CD14-positive monocyte (primary cell): ENCODE data around the gene TIMM10B. TPM values are rescaled to one million over a fixed set of nuclear protein-coding genes. Genes with fewer than 3 reads are reported as not detected.

Experiments
- DNase-seq, 3 donors: peaks; one replicate each; pipeline ENCODE4 v3.0.0-alpha.2; 2011 to 2022
- H2AFZ ChIP-seq: 2 replicates; pipeline ENCODE4 v1.6.0; 2012; ENCODE audit warnings: mild to moderate bottlenecking, low read depth, low read length, inconsistent platforms; ENCODE audit not compliant: insufficient read depth, poor library complexity, severe bottlenecking
- H3K27ac ChIP-seq, 2 donors: 1 replicate in 1 of 2; 2 replicates in 1 of 2; pipeline ENCODE4 v1.5.1; 2012 to 2013; ENCODE audit warnings: low read length in 2 of 2, control low read depth in 1 of 2, inconsistent platforms in 1 of 2, low read depth in 1 of 2, mild to moderate bottlenecking in 1 of 2
- H3K27me3 ChIP-seq, 2 donors: one replicate each; pipeline versions ENCODE4 v1.6.0 to v1.6.1; 2011 to 2013; ENCODE audit warnings: low read length in 2 of 2; ENCODE audit not compliant: control insufficient read depth in 2 of 2, insufficient read depth in 2 of 2
- H3K36me3 ChIP-seq, 2 donors: replicated peaks in 1 of 2; 1 replicate in 1 of 2; 2 replicates in 1 of 2; pipeline versions ENCODE4 v1.5.1 to v1.6.1; 2012 to 2013; ENCODE audit warnings: low read length in 2 of 2, control low read depth in 1 of 2, inconsistent platforms in 1 of 2, mild to moderate bottlenecking in 1 of 2; ENCODE audit not compliant: insufficient read depth in 2 of 2, control insufficient read depth in 1 of 2
- H3K4me1 ChIP-seq, 2 donors: 1 replicate in 1 of 2; 2 replicates in 1 of 2; pipeline versions ENCODE4 v1.5.1 to v1.6.1; 2012 to 2013; ENCODE audit warnings: low read length in 2 of 2, control low read depth in 1 of 2, inconsistent platforms in 1 of 2, mild to moderate bottlenecking in 1 of 2, moderate library complexity in 1 of 2; ENCODE audit not compliant: insufficient read depth in 2 of 2, control insufficient read depth in 1 of 2
- H3K4me2 ChIP-seq: replicated peaks from 2 replicates; pipeline ENCODE3; 2012; ENCODE audit warnings: low read length, moderate library complexity, mild to moderate bottlenecking; ENCODE audit not compliant: poor library complexity, severe bottlenecking; ENCODE audit errors: extremely low read depth
- H3K4me3 ChIP-seq, 3 experiments: fragments of 200-600 bp in 1 of 3; sonication (generic) in 1 of 3; replicated peaks in 1 of 3; 1 replicate in 2 of 3; 2 replicates in 1 of 3; pipeline ENCODE4 v1.5.1; 2011 to 2013; ENCODE audit warnings: low read length in 3 of 3, mild to moderate bottlenecking in 3 of 3, control low read depth in 2 of 3, low read depth in 2 of 3, inconsistent platforms in 1 of 3, moderate library complexity in 1 of 3
- H3K79me2 ChIP-seq: 2 replicates; pipeline ENCODE4 v1.6.0; 2012; ENCODE audit warnings: mild to moderate bottlenecking, control low read depth, inconsistent platforms, low read length, moderate library complexity; ENCODE audit not compliant: insufficient read depth
- H3K9ac ChIP-seq: 2 replicates; pipeline ENCODE4 v1.6.0; 2017; ENCODE audit warnings: low read length, mild to moderate bottlenecking; ENCODE audit not compliant: insufficient read depth, poor library complexity, severe bottlenecking
- H3K9me3 ChIP-seq, 2 donors: replicated peaks in 1 of 2; 1 replicate in 1 of 2; 2 replicates in 1 of 2; pipeline versions ENCODE4 v1.5.1 to v1.6.1; 2012 to 2013; ENCODE audit warnings: low read length in 2 of 2, control low read depth in 1 of 2; ENCODE audit not compliant: control insufficient read depth in 1 of 2, insufficient read depth in 1 of 2
- H4K20me1 ChIP-seq: 2 replicates; pipeline ENCODE4 v1.6.0; 2012; ENCODE audit warnings: mild to moderate bottlenecking, low read length, control low read depth, moderate library complexity; ENCODE audit not compliant: insufficient read depth
- H3K27ac Mint-ChIP-seq, 7 donors: one replicate each; pipeline ENCODE4 v1.8.0; 2020; ENCODE audit warnings: mild to moderate bottlenecking in 7 of 7, mixed read lengths in 7 of 7, moderate library complexity in 6 of 7, inconsistent platforms in 2 of 7
- H3K27me3 Mint-ChIP-seq, 3 donors: one replicate each; pipeline ENCODE4 v1.8.0; 2021 to 2022; ENCODE audit warnings: low read depth in 3 of 3, mild to moderate bottlenecking in 3 of 3, mixed read lengths in 3 of 3, moderate library complexity in 3 of 3, inconsistent platforms in 1 of 3
- H3K36me3 Mint-ChIP-seq, 2 donors: one replicate each; pipeline ENCODE4 v1.8.0; 2020; ENCODE audit warnings: mixed read lengths in 2 of 2, inconsistent platforms in 1 of 2, mild to moderate bottlenecking in 1 of 2
- H3K4me1 Mint-ChIP-seq: one replicate; pipeline ENCODE4 v1.8.0; 2020; ENCODE audit warnings: mild to moderate bottlenecking, mixed read lengths
- H3K4me3 Mint-ChIP-seq, 2 donors: one replicate each; pipeline ENCODE4 v1.8.0; 2020; ENCODE audit warnings: mild to moderate bottlenecking in 2 of 2, mixed read lengths in 2 of 2, moderate library complexity in 1 of 2
- H3K9me3 Mint-ChIP-seq, 7 donors: one replicate each; pipeline ENCODE4 v1.8.0; 2020 to 2022; ENCODE audit warnings: mixed read lengths in 7 of 7, mild to moderate bottlenecking in 6 of 7, moderate library complexity in 6 of 7, inconsistent platforms in 2 of 7
- CTCF ChIP-seq: fragments of 200-600 bp; IDR thresholded peaks from one replicate; pipeline ENCODE4 v1.8.0; 2022; ENCODE audit warnings: antibody characterized with exemption, mild to moderate bottlenecking
- WGBS: methylation state at CpG from one replicate; pipeline ENCODE4 v1.1.5; 2013; ENCODE audit warnings: missing lambda C conversion rate; ENCODE audit not compliant: insufficient coverage; 5-methylcytosine and 5-hydroxymethylcytosine counted together
- intact Hi-C, 2 donors: fragments of 100-400 bp; cut with micrococcal nuclease; formaldehyde crosslinking; loops; one replicate each; pipeline versions ENCODE4 v1.15.0 to v1.15.1; 2023
- polyA plus RNA-seq, 3 donors: library from polyadenylated mRNA; depleted of rRNA in 1 of 3; unstranded in 2 of 3; stranded (reverse) in 1 of 3; fragments of 300-500 nt in 2 of 3; fragments of >200 nt in 1 of 3; fragmentation: Illumina TruSeq in 2 of 3; gene quantifications; 1 replicate in 2 of 3; 2 replicates in 1 of 3; pipeline ENCODE4 v1.2.3, GENCODE V29; 2012 to 2021

TIMM10B gene
- polyA plus RNA-seq, 3 donors: 20.0 to 34.9 (median 22.1) TPM

GRCh38 chr11:6476571-6476970 is 4.7 kb upstream of the TIMM10B start:
- H3K27ac Mint-ChIP-seq: no peak overlapping the region
- H3K4me2 ChIP-seq: no peak overlapping the region
- DNase-seq: no peak

GRCh38 chr11:6480299-6480914 is 894 bp upstream of the TIMM10B start:
- H3K9me3 Mint-ChIP-seq: peaks cover 0 to 2% (median 0%) of the 10 kb centered on the region in 7 donors
- Histone ChIP-seq H3K4me3 (peak overlapping the region; percentile 56 to 78 (median 64)), H3K4me2 (peak overlapping the region; percentile 75), H3K27me3 (no peaks in the 10 kb centered on the region), H3K9ac (peak overlapping the region; percentile 69), H4K20me1 (no peaks in the 10 kb centered on the region), H3K4me1 (peaks cover 22 to 25% of the 10 kb centered on the region in 2 donors), H2AFZ (peak overlapping the region; percentile 9), H3K36me3 (peaks cover 44 to 57% of the 10 kb centered on the region in 2 donors), H3K27ac (peak overlapping the region; percentile 97 to 98), H3K79me2 (peaks cover 32% of the 10 kb centered on the region), H3K9me3 (no peaks in the 10 kb centered on the region)
- DNase-seq: no peak
- peaks cover 35% of the 10 kb centered on the region for H3K4me1 Mint-ChIP-seq
- intact Hi-C loops: loop anchor here (2.0 to 10.0 kb wide), 6 partner anchors 90 to 243 kb away; partner anchors contain the start of genes CNGA4 (in 1 of the 2), ILK (in 1 of the 2), MRPL17 (in 1 of the 2) and RRP8 (in 1 of the 2)
- H3K36me3 Mint-ChIP-seq: peaks cover 37 to 40% of the 10 kb centered on the region in 2 donors
- no peak for TF ChIP-seq CTCF
- H3K27ac Mint-ChIP-seq: peak overlapping the region; percentile 96 to 99 (median 98)
- peak overlapping the region; percentile 82 to 91 for H3K4me3 Mint-ChIP-seq
- H3K27me3 Mint-ChIP-seq: peaks cover 0 to 5% (median 0%) of the 10 kb centered on the region in 3 donors
- 78% methylated on average over 6 of the region's 9 CpGs for WGBS

More at GRCh38 chr11:6476571-6476970, 4.7 kb upstream of the TIMM10B start:
- Histone ChIP-seq H3K9me3 (no peaks in the 10 kb centered on the region), H3K27me3 (no peaks in the 10 kb centered on the region), H2AFZ (no peak overlapping the region), H3K4me1 (peaks cover 24 to 26% of the 10 kb centered on the region in 2 donors), H4K20me1 (no peaks in the 10 kb centered on the region), H3K79me2 (peaks cover 19% of the 10 kb centered on the region), H3K4me3 (no peak overlapping the region), H3K27ac (no peak overlapping the region), H3K36me3 (peaks cover 22 to 29% of the 10 kb centered on the region in 2 donors), H3K9ac (no peak overlapping the region)
- intact Hi-C loops: loop anchor here in 1 of 2 donors (10.0 kb wide), 1 partner anchor 1508 kb away; the partner anchor contains the start of gene EIF3F
- 100% methylated on average over 3 of the region's 4 CpGs for WGBS
- peaks cover 0 to 7% (median 1%) of the 10 kb centered on the region in 3 donors for H3K27me3 Mint-ChIP-seq
- H3K4me3 Mint-ChIP-seq: no peak overlapping the region
- peaks cover 22 to 26% of the 10 kb centered on the region in 2 donors for H3K36me3 Mint-ChIP-seq
- TF ChIP-seq CTCF: no peak
- peaks cover 0 to 2% (median 0%) of the 10 kb centered on the region in 7 donors for H3K9me3 Mint-ChIP-seq
- peaks cover 42% of the 10 kb centered on the region for H3K4me1 Mint-ChIP-seq
